HL-60 (cell line): ENCODE measurements around the gene YARS1.

Experiments used
- DNase-seq, 2 experiments: peaks; one replicate each; pipeline ENCODE4 v3.0.0-alpha.2; 2010 to 2020; ENCODE audit warnings: low read depth in 1 of 2, low spot score in 1 of 2
- H3K27ac ChIP-seq: fragments of 250-450 bp; sonication (Bioruptor Pico); replicated peaks from 2 replicates; pipeline ENCODE4 v1.5.1; 2020; ENCODE audit warnings: mild to moderate bottlenecking, moderate library complexity
- H3K27me3 ChIP-seq: fragments of 250-450 bp; sonication (Bioruptor Pico); 2 replicates; pipeline ENCODE4 v1.5.1; 2021; ENCODE audit warnings: mild to moderate bottlenecking, moderate library complexity; ENCODE audit not compliant: insufficient read depth, poor library complexity, severe bottlenecking
- H3K4me3 ChIP-seq: replicated peaks from 2 replicates; pipeline ENCODE4 v1.5.1; 2011; ENCODE audit warnings: mild to moderate bottlenecking, control low read depth, low read length; ENCODE audit not compliant: insufficient read depth
- GABPA ChIP-seq: IDR thresholded peaks from 2 replicates; pipeline ENCODE4 v1.6.1; 2012; ENCODE audit warnings: low read depth
- POLR2AphosphoS5 ChIP-seq: IDR thresholded peaks from 2 replicates; pipeline ENCODE4 v1.6.1; 2012; ENCODE audit warnings: low read depth
- SPI1 ChIP-seq: IDR thresholded peaks from 2 replicates; pipeline ENCODE4 v1.6.1; 2012; ENCODE audit warnings: low read depth, mild to moderate bottlenecking, borderline replicate concordance
- TF ChIP-seq, protein P1 (sequence below): IDR thresholded peaks from 2 replicates; pipeline ENCODE4 v1.6.1; 2012; ENCODE audit warnings: low read depth; ENCODE audit not compliant: insufficient replicate concordance
- TF ChIP-seq, protein P2 (sequence below): IDR thresholded peaks from one replicate; pipeline ENCODE4 v1.5.1; 2011; ENCODE audit warnings: low read length, control low read depth, inconsistent platforms; ENCODE audit not compliant: insufficient read depth

The YARS1 gene

DNA sequence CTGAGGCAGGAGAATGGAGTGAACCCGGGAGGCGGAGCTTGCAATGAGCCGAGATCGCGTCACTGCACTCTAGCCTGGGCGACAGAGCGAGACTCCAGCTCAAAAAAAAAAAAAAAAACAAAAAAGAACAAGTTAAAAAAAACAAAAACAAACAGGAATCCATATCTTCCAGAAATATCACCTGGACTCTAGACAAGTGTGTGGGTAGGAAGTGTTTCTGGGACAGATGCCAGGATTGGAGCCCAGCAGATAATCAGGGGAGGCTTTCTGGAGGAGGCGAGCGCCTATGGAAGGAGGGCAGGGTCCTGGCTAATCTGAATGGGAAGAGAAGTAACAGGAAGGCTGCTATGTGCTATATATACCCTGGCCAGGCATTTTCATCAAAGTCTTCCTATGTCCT is 71.0 kb downstream of the YARS1 start:
- TF ChIP-seq POLR2AphosphoS5 = no peak
- no peak for DNase-seq
- Histone ChIP-seq H3K27me3 (peaks cover 19% of the 10 kb centered on the region), H3K4me3 (no peak overlapping the region), H3K27ac (no peak overlapping the region)

DNA sequence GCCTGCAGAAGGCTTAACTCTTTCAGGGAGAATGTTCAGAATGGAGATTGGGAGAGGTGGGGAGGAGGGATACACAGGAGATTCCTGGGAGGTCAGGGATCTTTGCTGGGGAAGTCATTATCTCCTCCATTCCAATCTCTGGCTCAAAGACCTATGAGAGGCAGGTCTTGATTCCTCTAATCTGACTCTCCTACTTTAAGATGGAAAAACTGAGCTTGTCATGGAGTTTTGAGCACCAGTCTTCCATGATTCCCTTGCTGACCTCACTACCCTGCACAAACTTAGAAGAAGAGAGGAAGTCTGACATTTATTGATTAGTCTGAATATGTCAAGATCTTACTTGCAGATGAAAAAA is 73.1 kb downstream of the YARS1 start:
- Histone ChIP-seq H3K27ac (no peak overlapping the region), H3K4me3 (no peak overlapping the region), H3K27me3 (peaks cover 24% of the 10 kb centered on the region)
- no peak for DNase-seq
- TF ChIP-seq SPI1 = no peak
- no peak for TF ChIP-seq POLR2AphosphoS5
- no peak for TF ChIP-seq GABPA
- TF ChIP-seq, protein P1, sequence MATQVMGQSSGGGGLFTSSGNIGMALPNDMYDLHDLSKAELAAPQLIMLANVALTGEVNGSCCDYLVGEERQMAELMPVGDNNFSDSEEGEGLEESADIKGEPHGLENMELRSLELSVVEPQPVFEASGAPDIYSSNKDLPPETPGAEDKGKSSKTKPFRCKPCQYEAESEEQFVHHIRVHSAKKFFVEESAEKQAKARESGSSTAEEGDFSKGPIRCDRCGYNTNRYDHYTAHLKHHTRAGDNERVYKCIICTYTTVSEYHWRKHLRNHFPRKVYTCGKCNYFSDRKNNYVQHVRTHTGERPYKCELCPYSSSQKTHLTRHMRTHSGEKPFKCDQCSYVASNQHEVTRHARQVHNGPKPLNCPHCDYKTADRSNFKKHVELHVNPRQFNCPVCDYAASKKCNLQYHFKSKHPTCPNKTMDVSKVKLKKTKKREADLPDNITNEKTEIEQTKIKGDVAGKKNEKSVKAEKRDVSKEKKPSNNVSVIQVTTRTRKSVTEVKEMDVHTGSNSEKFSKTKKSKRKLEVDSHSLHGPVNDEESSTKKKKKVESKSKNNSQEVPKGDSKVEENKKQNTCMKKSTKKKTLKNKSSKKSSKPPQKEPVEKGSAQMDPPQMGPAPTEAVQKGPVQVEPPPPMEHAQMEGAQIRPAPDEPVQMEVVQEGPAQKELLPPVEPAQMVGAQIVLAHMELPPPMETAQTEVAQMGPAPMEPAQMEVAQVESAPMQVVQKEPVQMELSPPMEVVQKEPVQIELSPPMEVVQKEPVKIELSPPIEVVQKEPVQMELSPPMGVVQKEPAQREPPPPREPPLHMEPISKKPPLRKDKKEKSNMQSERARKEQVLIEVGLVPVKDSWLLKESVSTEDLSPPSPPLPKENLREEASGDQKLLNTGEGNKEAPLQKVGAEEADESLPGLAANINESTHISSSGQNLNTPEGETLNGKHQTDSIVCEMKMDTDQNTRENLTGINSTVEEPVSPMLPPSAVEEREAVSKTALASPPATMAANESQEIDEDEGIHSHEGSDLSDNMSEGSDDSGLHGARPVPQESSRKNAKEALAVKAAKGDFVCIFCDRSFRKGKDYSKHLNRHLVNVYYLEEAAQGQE = no peak
- TF ChIP-seq, protein P2, sequence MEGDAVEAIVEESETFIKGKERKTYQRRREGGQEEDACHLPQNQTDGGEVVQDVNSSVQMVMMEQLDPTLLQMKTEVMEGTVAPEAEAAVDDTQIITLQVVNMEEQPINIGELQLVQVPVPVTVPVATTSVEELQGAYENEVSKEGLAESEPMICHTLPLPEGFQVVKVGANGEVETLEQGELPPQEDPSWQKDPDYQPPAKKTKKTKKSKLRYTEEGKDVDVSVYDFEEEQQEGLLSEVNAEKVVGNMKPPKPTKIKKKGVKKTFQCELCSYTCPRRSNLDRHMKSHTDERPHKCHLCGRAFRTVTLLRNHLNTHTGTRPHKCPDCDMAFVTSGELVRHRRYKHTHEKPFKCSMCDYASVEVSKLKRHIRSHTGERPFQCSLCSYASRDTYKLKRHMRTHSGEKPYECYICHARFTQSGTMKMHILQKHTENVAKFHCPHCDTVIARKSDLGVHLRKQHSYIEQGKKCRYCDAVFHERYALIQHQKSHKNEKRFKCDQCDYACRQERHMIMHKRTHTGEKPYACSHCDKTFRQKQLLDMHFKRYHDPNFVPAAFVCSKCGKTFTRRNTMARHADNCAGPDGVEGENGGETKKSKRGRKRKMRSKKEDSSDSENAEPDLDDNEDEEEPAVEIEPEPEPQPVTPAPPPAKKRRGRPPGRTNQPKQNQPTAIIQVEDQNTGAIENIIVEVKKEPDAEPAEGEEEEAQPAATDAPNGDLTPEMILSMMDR = no peak

DNA sequence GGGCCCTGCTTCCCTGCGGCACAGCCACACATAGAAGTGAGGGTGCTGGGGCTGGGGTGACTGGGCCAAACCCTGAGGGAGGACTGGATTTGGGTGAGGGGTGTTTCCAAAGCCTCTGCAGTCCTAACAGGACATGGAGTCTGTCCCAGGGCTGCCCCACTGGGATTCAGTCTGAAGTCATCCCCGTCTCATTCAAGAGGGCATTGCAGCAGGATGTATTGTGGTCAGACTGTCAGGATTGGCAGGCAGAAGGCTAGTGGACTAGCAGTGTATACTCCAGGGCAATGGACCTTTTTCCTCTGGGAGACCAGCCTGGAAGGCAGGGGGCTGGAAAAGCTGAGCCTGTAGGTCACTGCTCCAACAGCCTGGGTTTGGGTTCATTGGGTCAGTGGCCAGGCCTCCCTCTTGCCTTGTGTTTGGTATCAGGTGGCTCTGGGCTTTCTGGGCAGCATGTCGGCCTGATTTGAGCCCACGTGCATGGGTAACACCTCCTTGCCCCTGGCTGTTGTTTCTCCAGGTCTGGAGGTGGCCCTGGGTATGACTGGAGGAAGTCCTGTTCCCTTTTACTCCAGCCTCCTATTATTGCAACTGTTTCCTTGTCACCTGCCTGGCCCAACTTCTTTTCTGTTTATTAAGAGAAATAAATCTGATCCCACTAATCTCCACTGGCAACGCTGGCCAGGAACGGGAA is 73.6 kb downstream of the YARS1 start:
- TF ChIP-seq POLR2AphosphoS5 (no peak), SPI1 (no peak), GABPA (no peak)
- TF ChIP-seq, protein P2 = no peak
- TF ChIP-seq, protein P1 = no peak
- Histone ChIP-seq H3K27ac (no peak overlapping the region), H3K27me3 (peaks cover 24% of the 10 kb centered on the region), H3K4me3 (no peak overlapping the region)
- DNase-seq = no peak

DNA sequence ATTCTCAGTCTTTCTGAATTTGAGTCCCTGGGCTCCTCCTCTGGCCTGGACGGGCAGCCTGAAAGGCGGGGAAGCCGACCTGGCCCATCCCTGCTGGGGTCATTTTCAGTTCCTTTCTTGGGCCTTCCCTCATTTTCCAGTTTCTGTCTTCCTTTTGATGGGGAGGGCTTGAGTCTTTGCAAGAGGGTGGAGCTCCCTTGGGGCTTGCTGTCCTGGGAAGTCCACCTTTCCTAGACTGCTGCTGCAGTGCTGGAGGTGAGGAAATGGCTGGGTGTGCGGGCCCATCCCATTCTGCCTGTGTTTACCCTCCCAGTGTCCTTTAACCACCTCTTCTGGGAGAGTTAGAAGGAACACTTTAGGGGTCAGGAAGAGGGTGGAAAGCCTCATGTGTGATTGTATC is 74.2 kb downstream of the YARS1 start:
- Histone ChIP-seq H3K27ac (no peak overlapping the region), H3K27me3 (peaks cover 24% of the 10 kb centered on the region), H3K4me3 (no peak overlapping the region)
- DNase-seq = no peak
- TF ChIP-seq, protein P1 = no peak
- TF ChIP-seq, protein P2 = no peak
- TF ChIP-seq POLR2AphosphoS5 (no peak), SPI1 (no peak), GABPA (no peak)
